GM19328 (cell line): Measurements from ENCODE around the gene ACAD8.
A peak's percentile ranks its signal among the peaks of the same experiment; 100 is the strongest.
"Not testable (repeated sequence)": the region's sequence is repeated elsewhere in the genome, so short reads cannot be mapped to it uniquely, and the experiment has no call there.

Experiments
- ATAC-seq: cut with Tn5 transposase; IDR thresholded peaks from one replicate; pipeline ENCODE4 v1.9.1; 2021; ENCODE audit warnings: mild to moderate bottlenecking, moderate library complexity; ENCODE audit not compliant: unreplicated experiment

Gene ACAD8

DNA sequence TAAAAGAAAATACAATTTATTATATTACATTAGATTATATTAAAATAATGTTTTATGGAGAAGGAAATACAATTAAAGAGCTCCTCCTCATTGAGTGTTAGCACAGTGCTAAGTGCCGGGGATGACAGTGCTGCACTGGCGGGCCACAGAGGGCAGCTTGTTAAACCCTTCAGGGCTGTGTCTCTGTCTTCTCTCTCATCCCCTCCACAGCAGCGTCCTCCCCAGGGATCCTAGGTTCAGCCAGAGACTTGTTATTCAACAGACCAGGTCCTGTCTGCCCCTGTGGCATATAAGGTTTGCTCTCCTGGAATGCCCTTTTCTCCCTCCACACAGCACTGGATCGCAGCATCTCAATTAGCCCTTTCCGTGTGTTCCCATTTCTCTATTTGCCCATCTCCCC is 14.4 kb upstream of the ACAD8 start:
- ATAC-seq, result no peak

DNA sequence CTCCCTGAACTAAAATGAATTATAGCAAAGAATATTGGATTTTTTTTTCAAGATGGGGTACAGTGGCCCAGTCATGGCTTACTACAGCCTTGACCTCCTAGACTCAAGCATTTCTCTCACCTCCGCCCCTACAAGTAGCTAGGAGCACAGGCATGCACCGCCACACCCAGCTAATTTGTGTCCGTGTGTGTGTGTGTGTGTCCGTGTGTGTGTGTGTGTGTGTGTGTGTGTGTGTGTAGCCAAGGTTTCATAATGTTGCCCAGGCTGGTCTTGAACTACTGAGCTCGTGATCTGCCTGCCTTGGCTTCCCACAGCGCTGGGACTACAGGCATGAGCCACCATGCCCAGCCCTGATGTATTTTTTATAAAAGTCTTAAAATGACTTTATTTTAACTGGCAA is 12.8 kb upstream of the ACAD8 start:
- no peak for ATAC-seq

DNA sequence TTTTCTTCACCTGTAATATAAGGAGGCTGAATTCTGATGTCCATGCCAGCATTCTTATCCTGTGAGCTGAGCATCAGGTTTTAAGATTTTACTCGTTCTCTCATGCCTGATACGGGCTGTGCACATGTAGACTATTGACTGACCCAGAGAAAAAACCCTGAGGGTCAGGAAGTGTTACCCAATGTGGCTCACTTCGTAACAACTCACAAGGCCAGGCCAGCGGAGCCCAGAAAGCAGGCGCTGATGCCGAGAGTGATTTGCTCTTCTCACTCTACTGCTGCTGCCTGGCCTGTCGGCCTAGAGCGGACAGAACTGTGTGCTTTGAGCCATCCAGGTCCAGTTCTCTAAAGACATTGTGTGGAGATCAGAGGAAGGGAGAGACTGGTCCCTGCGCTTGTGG is 11.0 kb upstream of the ACAD8 start:
- ATAC-seq, result no peak

DNA sequence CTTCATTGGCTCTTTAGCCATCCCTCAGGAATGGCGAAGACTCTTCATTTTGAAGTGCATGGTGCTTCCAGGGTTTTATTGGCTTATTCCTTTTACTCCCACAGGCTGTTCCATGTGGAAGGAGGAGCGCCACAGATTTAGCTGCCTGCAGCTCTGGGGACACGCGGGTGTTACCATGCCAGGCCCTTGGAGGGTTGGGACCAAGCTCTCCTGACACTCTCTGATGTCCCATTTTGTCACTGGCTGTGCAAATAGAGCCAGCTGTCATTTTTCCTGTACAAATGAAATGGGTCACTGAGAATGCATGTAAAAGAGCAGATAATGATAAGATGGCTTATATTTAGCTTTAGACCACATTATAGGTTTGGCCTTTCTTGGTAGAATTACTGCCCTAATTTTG is 9.5 kb upstream of the ACAD8 start:
- no peak for ATAC-seq

- no peak for ATAC-seq
These were observed 8.8 kb upstream of the ACAD8 start for GRCh38 chr11:134244593-134244992.

- no peak for ATAC-seq
These were observed 7.9 kb upstream of the ACAD8 start for GRCh38 chr11:134245434-134245833.

DNA sequence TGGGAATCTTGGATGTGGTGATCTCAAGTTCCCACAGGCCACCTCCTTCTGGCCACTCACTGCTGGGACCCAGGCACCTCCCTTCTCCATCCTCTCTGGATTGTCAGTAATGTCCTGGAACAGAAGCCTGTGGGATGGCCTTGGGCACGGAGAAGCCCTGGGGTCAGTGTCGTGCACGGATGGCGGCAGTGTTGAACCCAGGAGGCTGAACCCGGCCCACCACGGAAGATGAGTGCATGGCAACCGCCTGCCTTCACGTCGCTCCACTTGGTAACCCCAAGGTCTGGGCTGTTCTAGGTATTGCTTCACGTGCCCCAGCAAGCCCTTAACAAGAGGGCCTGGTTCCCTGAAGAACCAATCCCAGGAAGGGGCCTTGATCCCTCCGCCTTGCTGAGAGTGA is 7.3 kb upstream of the ACAD8 start:
- no peak for ATAC-seq

GRCh38 chr11:134246678-134247077 is 6.7 kb upstream of the ACAD8 start:
- ATAC-seq, result no peak

DNA sequence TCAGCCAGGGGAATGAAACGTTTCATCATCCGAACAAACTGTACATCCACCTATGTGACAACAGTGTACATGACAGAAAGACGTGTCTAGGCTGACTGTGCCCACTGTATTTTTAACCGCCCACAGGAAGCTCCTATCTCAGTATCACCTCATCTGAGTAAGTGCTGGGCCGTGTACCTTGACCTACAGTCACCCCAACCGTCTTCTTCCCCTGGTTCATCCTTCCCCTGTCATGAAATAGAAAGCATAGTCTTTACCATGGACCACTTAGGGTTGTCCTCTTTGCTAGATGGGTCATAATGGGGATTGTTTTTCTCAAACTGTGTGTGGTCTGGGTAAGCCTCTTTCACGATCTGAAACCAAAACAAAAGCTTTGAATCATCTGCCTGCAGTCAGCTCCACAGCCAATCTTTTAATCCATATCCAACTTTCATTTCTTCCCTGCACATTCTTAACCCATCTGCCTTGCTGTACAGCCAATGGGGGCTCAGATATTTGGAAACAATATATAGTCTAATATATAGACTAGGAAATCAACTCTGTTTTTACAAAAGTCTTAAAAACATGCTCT is 4.4 kb upstream of the ACAD8 start:
- ATAC-seq, result no peak

DNA sequence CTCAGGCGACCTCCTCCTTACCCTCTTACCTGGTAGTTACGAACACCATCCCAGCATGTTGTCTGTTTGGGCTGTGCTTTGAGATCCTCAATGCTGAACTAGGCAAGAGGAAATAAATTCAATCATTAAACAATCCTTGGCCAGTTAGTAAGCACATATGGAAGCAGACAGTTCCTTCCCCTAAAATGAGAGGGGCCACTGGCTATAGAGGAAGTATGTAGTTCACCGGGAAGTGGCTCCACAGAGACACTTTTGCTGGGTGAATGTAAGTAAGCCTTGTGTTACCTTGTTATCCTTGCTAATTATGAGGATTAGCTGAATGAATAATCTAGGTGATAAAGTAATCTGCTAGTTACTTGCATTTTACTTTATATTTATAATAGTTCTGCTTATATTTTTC is 3.1 kb upstream of the ACAD8 start:
- no peak for ATAC-seq

GRCh38 chr11:134250675-134251074 is 2.7 kb upstream of the ACAD8 start:
- no peak for ATAC-seq

DNA sequence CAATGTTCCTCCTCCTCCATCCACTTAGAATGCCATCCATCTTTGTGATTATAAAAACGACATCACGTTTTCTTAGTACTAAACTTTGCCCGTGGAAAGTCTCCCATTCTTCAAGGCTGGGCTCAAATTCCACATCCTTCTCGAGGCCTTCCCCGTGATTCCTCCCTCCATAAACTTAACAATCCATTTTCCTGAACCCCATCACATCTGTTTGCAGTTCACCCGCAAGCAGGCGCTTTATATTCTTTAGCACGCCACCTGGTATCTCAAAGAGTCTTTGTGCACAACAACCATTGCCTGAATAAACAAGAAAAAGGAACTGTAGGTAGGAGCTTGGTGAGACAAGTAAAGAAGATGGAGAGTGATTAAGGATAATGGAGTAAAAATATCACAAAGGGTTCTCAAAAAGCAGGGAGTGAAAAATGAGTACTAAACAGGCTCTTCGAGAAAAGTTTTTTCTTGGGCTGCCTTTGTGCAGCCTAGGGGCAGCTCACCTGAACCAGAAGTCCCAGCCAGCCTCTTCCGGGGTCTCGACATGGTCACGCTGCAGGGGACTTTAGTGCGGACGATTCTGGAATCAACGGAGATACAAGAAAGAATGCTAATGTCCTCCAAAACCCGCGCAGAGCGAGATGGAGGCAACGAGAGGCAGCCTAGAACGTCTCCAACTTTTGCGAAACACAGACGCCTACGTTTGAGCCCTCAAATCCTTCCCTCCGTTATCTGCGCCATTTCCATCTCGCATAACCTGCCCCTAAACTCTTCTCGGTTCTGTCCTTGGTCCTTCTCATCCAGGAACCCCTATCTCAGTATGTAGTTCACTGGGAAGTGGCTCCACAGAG is 801 bp upstream of the ACAD8 start:
- ATAC-seq, result peak; percentile 26

DNA sequence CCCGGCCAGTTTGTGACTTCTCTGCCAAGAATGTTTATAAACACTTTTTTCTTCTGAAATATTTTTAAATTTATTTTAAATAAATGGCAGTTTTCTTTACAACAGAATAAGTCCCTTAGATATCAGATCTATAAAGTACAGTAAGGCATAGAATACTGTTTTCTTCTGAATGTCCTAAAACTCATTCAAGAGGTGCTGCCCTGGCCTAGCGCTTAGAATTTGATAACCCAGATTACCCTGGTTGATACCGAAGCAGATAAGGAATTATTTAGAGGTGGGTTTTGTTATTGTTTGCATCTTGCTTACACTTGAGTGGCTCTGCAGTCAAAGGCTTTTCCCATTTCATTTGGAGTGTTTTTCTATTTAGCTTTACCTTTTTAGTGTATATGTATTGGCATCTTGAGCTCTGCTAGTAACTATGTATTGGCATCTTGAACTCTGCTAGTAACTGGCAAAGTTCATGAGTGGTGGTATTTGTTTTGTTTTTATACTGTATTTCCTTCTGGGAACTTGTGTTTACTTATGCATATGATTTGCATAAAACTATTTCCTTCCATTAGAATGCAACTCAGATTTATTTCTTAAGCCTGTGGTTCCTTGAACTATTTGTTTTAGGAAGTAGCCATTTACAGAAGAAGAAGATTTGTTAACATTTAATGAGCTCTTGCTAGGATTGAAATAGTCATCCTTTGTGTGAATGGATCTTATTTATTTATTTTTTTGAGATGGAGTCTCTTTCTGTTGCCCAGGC is 1.2 kb downstream of the ACAD8 start:
- ATAC-seq, result no peak

DNA sequence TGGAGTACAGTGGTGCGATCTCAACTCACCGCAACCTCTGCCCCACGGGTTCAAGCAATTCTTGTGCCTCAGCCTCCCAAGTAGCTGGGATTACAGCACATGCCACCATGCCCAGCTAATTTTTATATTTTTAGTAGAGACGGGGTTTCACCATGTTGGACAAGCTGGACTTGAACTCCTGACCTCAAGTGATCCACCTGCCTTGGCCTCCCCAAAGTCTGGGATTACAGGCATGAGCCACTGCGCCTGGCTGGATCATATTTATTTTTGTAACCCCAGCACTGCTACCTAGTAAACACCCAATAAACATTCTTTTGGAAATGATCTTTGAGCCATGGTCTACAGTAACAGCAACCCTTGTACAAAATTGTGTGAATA is 1.8 kb downstream of the ACAD8 start:
- ATAC-seq, result not testable (repeated sequence)

- ATAC-seq, result no peak
These were observed 3.7 kb downstream of the ACAD8 start for GRCh38 chr11:134257101-134257500.

GRCh38 chr11:134258577-134258976 is 5.2 kb downstream of the ACAD8 start:
- ATAC-seq, result no peak

DNA sequence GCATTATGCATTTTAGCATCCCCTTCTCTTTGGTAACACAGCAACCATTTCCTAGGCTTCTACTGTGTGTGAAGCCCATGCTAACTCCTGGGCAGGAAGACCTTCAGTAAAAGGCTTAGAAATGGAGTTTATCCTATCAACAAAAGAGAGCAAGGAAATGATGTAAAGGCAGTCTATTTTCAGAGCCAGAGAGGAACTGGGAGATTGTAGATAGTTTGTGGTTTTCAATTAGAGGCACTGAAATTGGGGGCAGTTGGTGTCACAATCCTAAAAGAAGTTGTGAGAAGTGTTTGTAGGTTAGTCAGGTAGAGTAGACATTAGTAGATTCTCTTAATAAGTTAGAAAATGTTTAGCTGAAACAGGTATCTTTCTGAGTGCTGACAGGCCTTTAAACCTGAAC is 7.1 kb downstream of the ACAD8 start:
- ATAC-seq, result no peak

- no peak for ATAC-seq
These were observed 7.6 kb downstream of the ACAD8 start for GRCh38 chr11:134260983-134261382.

DNA sequence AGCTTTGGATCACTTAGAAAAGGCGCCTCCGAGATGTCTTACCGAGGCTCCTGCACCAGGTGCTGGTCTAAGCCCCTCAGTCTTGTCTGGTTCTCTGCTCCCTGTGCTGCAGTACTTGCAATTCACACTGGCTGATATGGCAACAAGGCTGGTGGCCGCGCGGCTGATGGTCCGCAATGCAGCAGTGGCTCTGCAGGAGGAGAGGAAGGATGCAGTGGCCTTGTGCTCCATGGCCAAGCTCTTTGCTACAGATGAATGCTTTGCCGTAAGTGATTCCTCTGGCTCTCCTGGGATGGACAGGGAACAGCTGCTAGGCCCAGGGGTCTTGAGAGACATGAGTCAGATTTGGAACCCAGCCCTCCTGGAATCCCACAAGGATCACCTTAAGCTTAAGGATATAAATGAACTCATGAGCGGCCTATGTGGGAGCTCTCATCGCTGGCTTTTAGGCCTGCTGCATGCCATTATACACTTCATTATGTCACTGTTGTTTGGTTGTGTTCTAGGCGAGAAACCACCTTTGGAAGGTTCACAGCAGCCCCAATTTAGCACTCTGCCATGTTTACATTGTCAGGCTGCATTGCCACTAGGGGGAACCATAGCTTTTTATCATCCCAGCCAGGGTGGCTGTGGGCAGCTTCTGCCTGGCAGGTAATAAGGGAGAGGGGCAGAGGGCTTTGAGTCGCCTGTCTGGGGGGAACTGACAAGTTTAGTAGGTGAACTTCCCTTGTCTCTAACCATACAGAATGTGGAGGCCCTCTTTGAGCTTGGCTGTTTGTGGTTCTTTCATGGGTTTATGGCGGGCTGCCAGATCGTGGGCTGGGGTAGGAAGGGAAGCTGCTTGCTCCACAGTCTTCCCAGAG is 8.5 kb downstream of the ACAD8 start:
- ATAC-seq, result no peak

DNA sequence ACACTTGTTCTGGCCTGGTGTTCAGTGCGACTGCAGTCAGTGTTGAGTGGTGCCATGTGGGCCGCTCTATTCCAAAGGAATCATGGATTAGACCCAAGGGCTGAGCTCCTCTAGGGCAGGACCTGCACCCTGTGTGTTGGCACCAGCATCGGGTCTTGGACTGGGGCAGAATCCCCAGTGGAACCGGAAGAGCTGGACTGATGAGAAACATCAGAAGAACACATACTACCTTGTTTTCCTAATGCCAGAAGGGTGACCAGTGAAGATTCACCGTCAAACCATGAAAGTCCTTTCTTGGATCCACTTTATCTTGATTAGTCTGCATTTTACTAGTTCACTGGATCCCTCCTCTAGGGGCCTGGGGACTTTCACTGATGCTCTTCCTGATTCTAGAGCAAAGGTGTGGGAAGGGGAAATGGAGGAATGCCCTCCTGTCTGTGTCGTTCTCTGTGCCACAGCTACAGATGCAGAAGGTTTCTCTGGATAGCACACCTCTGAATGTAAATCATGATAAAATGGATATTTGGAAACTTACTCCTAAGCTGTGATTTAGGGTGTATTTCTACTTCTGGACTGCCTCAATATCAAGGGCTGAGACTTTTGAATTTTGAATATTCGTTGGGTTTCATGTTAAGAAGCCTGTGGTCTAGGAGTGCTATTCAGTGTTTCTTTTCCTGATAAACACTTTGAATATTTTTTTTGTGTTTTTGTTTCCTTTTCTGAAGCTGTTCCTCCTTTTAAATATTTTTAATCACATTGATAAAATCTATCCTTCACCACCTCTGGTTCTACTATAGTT is 11.8 kb downstream of the ACAD8 start:
- ATAC-seq, result no peak
